Hepatocyte (in vitro differentiated cells): ENCODE results near the gene RUFY4.

Experiments
- EZH2 ChIP-seq: fragments of 200-600 bp; sonication (generic); IDR thresholded peaks from 2 replicates; pipeline ENCODE4 v1.6.1; 2016; ENCODE audit warnings: antibody characterized with exemption, mild to moderate bottlenecking, borderline replicate concordance
- EZH2phosphoT487 ChIP-seq: fragments of 200-600 bp; sonication (generic); IDR thresholded peaks from one replicate; pipeline ENCODE4 v1.6.1; 2018; ENCODE audit warnings: antibody characterized with exemption, mild to moderate bottlenecking, low read depth, moderate library complexity; ENCODE audit not compliant: unreplicated experiment, severe bottlenecking
- TF ChIP-seq, protein P1 (sequence below): fragments of 200-600 bp; sonication (generic); IDR thresholded peaks from 2 replicates; pipeline ENCODE4 v1.5.1; 2016; ENCODE audit warnings: antibody characterized with exemption, mild to moderate bottlenecking; ENCODE audit not compliant: poor library complexity

- TF ChIP-seq EZH2, result no peak
- TF ChIP-seq, protein P1, sequence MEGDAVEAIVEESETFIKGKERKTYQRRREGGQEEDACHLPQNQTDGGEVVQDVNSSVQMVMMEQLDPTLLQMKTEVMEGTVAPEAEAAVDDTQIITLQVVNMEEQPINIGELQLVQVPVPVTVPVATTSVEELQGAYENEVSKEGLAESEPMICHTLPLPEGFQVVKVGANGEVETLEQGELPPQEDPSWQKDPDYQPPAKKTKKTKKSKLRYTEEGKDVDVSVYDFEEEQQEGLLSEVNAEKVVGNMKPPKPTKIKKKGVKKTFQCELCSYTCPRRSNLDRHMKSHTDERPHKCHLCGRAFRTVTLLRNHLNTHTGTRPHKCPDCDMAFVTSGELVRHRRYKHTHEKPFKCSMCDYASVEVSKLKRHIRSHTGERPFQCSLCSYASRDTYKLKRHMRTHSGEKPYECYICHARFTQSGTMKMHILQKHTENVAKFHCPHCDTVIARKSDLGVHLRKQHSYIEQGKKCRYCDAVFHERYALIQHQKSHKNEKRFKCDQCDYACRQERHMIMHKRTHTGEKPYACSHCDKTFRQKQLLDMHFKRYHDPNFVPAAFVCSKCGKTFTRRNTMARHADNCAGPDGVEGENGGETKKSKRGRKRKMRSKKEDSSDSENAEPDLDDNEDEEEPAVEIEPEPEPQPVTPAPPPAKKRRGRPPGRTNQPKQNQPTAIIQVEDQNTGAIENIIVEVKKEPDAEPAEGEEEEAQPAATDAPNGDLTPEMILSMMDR, result no peak
- no peak for TF ChIP-seq EZH2phosphoT487
Measured at GRCh38 chr2:218031771-218032257, 37.2 kb upstream of the RUFY4 start.
